Smooth muscle cell of the brain vasculature (primary cell): ENCODE measurements around the gene LCE1D.

ENCODE experiments used
- DNase-seq: peaks from one replicate; pipeline ENCODE4 v3.0.0-alpha.2; 2012; ENCODE audit warnings: low read depth, low spot score

The LCE1D gene

GRCh38 chr1:152811671-152812070 is 15.2 kb downstream of the LCE1D start, which contains the start of gene LCE1B:
Gene LCE1B (plus strand): TSS chr1:152811971. CDS start chr1:152812447, 476 bp downstream.
- no peak for DNase-seq

- no peak for DNase-seq
Measured at GRCh38 chr1:152817309-152817708, 20.8 kb downstream of the LCE1D start.

GRCh38 chr1:152823294-152823693 is 26.8 kb downstream of the LCE1D start:
- no peak for DNase-seq

GRCh38 chr1:152824964-152825363 is 28.4 kb downstream of the LCE1D start:
- DNase-seq, result no peak

DNA sequence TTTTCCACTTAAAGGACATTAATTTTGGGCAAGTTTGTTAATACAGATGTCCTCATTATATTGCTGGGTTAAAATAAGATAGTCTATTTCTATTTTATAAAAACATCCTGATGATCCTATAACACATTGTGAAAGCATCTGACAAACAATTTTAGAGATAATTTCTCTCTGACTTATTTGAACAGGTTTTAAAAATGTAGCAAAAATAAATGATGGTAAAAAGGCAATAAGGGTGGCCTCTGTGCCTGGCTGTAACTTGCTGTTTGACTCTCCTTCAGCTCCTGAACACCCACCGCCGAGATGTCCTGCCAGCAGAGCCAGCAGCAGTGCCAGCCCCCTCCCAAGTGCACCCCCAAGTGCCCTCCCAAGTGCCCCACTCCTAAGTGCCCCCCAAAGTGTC is 30.7 kb downstream of the LCE1D start, which contains the start of gene LCE1A:
Gene LCE1A, plus strand, starts transcription at position 301 of the 400 bp plus-strand sequence. Its CDS starts 0 bp downstream, at position 301.
- no peak for DNase-seq

DNA sequence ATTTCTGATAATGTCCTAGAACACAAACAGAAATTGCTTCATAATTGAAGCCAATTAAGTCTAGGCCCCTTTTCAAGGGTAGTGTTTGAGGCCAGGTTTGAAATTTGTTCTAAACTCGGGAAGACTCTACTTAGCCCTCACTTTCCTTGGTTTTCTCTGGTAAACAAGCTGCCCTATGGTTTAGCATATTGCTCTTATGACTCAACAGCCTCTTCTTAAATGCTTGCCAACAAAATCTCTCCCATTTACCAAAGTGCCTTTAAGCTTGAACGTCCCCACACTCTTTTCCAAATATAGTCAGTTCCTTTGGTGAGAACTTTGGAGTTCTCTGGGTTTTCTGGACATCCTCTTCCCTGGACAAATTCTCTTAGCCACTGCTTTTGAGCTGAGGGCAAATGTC is 40.3 kb downstream of the LCE1D start:
- DNase-seq, result no peak

GRCh38 chr1:152842556-152842955 is 46.0 kb downstream of the LCE1D start, which contains the start of gene LCE6A:
Gene LCE6A (plus strand): TSS chr1:152842856. CDS start chr1:152843521, 665 bp downstream.
- DNase-seq, result no peak
